ENCODE measurements around the gene SLC22A12.
"Not testable (repeated sequence)": the region's sequence is repeated elsewhere in the genome, so short reads cannot be mapped to it uniquely, and the experiment has no call there.

Gene SLC22A12

DNA sequence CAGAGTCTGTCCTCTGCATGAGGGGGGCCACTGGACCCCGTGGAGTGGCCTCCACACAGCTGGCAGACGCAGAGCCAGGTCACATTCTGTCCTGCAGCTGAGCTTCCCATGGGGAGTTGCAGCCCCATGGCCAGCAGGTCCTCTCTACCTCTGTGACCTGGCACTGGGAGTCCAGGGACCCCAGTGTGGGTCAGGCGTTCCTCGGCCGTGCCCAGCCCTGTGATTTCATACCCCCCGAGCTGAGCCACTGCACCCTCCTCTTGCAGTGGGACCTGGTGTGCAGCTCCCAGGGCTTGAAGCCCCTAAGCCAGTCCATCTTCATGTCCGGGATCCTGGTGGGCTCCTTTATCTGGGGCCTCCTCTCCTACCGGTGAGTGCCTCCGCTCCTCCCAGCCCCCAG, 32.2 kb upstream of the SLC22A12 start:
- TF ChIP-seq, protein P1, sequence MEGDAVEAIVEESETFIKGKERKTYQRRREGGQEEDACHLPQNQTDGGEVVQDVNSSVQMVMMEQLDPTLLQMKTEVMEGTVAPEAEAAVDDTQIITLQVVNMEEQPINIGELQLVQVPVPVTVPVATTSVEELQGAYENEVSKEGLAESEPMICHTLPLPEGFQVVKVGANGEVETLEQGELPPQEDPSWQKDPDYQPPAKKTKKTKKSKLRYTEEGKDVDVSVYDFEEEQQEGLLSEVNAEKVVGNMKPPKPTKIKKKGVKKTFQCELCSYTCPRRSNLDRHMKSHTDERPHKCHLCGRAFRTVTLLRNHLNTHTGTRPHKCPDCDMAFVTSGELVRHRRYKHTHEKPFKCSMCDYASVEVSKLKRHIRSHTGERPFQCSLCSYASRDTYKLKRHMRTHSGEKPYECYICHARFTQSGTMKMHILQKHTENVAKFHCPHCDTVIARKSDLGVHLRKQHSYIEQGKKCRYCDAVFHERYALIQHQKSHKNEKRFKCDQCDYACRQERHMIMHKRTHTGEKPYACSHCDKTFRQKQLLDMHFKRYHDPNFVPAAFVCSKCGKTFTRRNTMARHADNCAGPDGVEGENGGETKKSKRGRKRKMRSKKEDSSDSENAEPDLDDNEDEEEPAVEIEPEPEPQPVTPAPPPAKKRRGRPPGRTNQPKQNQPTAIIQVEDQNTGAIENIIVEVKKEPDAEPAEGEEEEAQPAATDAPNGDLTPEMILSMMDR (conservative IDR thresholded peaks at IDR 0.05; ENCODE audit: low read length), result no peak
- H3K4me3 ChIP-seq (ENCODE audit: low read length), result no peak overlapping the region
- no peak for DNase-seq (ENCODE audit: low read depth)

DNA sequence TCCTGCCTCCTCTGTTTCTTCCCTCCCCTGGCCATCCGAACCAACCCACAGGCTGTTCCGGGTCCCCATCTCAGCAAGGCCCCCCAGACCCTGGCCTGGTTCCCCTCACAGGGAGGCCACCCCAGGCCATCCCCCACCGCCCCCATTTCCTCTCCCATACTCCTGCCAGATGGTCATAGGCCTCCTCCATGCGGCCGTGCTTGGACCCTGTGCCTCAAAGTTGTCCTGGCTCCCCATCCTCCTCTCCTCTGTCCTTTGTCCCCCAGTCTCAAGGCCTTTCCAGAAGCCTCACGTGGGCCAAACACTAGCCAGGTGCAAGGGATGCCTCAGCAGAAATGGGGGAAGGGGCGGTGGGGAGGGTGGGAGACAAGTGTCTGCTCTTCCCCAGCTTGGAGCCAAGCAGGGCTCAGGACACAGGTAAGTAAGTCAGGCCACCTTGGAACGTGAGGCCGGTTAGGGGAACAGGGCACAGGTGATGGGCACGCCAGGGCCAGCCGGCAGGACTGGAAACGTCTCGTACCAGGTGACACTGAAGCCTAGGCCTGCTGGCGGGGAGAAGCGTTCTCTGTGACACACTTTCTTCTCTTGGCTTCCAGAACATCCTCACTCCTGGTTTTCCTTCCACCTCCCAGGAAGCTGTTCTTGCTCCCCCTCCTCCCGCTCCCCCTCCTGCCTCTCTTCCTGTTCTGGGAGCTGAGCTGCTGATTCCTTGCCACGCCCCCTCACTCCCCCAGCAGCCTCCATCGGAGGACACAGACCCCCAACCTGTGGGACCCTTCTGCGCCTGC, 31.5 kb upstream of the SLC22A12 start:
- no peak overlapping the region for H3K4me3 ChIP-seq (ENCODE audit: low read length)
- no peak for DNase-seq (ENCODE audit: low read depth)
- TF ChIP-seq, protein P1 (conservative IDR thresholded peaks at IDR 0.05; ENCODE audit: low read length), result no peak

DNA sequence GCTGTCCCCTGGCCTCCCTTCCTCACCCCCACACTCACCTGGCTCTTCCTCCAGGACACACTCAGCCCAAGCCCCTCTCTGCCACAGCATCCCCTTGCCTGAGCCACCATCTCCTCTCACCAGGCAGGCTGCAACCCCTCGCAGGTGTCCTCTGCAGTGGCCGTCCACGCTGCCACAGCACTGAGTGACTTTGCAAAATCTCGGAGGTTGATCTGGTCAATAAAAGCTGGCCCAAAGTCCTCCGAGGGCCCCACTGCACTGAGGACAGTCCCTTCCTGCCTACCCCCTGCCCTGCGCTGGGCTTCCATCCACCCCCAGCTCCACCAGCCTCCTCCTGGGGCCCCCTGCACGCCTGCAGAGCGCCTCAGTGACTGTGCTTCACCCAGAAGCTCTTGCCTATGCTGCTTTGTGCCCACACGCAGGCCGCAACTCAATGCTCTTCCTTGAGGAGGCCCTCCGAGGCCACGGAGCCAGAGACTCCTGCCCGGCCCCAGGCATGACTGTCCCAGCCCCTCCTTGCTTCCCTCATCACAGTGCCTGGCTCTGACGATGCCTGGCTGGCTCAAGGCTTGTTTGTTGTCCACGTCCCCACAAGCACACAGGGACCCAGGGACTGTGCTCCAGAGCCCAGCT, 30.8 kb upstream of the SLC22A12 start:
- TF ChIP-seq, protein P1 (conservative IDR thresholded peaks at IDR 0.05; ENCODE audit: low read length), result no peak
- DNase-seq (ENCODE audit: low read depth), result no peak

DNA sequence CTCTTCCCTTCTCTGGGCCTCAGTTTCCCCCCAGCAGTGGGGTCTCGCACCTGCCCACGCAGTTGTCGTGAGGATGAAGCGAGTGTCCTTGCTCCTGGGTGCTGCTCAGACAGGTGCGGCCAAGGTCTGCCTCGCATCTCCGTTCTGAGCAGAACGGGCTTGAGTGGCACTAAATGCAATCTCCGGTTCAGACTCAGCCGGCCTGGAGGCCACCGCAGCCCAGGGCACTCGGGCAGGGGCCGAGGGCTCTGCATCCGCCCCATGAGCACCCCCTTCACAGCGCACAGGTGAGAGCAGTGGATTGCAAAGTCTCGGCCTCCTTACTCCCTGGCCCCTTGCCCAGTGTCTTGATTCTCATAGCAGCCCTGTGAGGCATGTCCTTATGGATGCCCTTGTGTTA, 30.1 kb upstream of the SLC22A12 start:
- DNase-seq (ENCODE audit: low read depth), result no peak
- H3K4me3 ChIP-seq (ENCODE audit: low read length), result no peak overlapping the region
- TF ChIP-seq, protein P1 (conservative IDR thresholded peaks at IDR 0.05; ENCODE audit: low read length), result no peak

More for the DNA sequence above, 30.8 kb upstream of the SLC22A12 start:
- no peak overlapping the region for H3K4me3 ChIP-seq (ENCODE audit: low read length)

DNA sequence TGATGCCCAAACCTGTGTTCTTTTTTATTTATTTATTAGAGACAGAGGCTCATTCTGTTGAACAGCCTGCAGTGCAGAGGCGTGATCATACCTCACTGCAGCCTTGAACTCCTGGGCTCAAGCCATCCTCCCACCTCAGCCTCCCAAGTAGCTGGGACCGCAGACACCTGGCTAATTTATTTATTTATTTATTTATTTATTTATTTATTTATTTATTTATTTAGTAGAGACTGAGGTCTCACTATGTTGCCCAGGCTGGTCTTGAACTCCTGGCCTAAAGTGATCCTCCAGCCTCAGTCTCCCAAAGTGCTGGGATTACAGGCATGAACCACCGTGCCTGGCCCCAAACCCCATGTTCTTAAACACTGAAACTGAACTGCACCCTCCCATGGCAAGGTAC, 29.6 kb upstream of the SLC22A12 start:
- H3K4me3 ChIP-seq (ENCODE audit: low read length); DNase-seq (ENCODE audit: low read depth): not testable (repeated sequence)

DNA sequence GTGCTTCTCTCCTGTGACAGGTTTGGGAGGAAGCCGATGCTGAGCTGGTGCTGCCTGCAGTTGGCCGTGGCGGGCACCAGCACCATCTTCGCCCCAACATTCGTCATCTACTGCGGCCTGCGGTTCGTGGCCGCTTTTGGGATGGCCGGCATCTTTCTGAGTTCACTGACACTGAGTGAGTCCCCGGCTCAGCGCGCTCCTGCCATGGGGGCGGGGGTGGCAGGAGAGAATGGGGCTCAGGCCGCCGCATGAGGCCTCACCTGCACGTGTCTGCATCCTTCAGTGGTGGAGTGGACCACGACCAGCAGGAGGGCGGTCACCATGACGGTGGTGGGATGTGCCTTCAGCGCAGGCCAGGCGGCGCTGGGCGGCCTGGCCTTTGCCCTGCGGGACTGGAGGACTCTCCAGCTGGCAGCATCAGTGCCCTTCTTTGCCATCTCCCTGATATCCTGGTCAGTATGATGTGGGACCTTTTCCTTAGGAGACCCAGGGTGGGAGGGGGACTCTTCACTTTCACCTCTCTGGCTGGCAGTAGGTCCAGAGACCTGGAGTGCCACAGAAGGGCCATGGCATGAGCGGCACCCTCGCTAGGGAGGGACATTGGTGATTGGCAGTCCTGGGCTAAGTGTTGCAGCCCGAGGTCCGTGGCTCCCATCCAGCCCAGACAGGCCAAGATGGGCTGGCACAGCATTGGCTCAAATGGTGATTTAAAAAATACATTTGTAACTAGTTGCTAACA, 28.9 kb upstream of the SLC22A12 start:
- no peak overlapping the region for H3K4me3 ChIP-seq (ENCODE audit: low read length)

More for the DNA sequence above, 28.9 kb upstream of the SLC22A12 start:
- TF ChIP-seq, protein P1 (conservative IDR thresholded peaks at IDR 0.05; ENCODE audit: low read length), result no peak
- no peak for DNase-seq (ENCODE audit: low read depth)

All from AG10803 (cell line).